ENCODE results near the gene ALDH3A2. TPM values are rescaled to one million over a fixed set of nuclear protein-coding genes. Genes with fewer than 3 reads are reported as not detected.

ALDH3A2 gene
- total RNA-seq, 2 donors from 2014 or later, result 26.9 to 60.1 TPM

- H3K4me1 Mint-ChIP-seq, result no peaks in the 10 kb centered on the region
- H3K27me3 Mint-ChIP-seq (ENCODE audit: insufficient read depth), result no peaks in the 10 kb centered on the region
- WGBS, 2 experiments (ENCODE audit: insufficient coverage in 1 of 2, insufficient read length in 1 of 2), result 40 to 50% methylated on average over 2 of the region's 2 CpGs
- no peak for DNase-seq
- H3K27ac ChIP-seq (ENCODE audit: low read depth, low read length), result no peak overlapping the region
- H3K27me3 ChIP-seq (ENCODE audit: control insufficient read depth, insufficient read depth, low read length, poor library complexity, severe bottlenecking), result no peaks in the 10 kb centered on the region
- no peak overlapping the region for H3K4me3 Mint-ChIP-seq
- H3K4me1 ChIP-seq (ENCODE audit: control insufficient read depth, insufficient read depth, low read length), result no peaks in the 10 kb centered on the region
- H3K9me3 ChIP-seq (ENCODE audit: control insufficient read depth, low read length), result peaks cover 43% of the 10 kb centered on the region
- H3K9ac ChIP-seq (ENCODE audit: extremely low read depth, low read length, poor library complexity, severe bottlenecking), result no peak overlapping the region
- peaks cover 49% of the 10 kb centered on the region for H3K9me3 Mint-ChIP-seq
- TF ChIP-seq, protein P1, sequence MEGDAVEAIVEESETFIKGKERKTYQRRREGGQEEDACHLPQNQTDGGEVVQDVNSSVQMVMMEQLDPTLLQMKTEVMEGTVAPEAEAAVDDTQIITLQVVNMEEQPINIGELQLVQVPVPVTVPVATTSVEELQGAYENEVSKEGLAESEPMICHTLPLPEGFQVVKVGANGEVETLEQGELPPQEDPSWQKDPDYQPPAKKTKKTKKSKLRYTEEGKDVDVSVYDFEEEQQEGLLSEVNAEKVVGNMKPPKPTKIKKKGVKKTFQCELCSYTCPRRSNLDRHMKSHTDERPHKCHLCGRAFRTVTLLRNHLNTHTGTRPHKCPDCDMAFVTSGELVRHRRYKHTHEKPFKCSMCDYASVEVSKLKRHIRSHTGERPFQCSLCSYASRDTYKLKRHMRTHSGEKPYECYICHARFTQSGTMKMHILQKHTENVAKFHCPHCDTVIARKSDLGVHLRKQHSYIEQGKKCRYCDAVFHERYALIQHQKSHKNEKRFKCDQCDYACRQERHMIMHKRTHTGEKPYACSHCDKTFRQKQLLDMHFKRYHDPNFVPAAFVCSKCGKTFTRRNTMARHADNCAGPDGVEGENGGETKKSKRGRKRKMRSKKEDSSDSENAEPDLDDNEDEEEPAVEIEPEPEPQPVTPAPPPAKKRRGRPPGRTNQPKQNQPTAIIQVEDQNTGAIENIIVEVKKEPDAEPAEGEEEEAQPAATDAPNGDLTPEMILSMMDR (conservative IDR thresholded peaks at IDR 0.05), result no peak
- no peak overlapping the region for H3K27ac Mint-ChIP-seq
- H3K4me3 ChIP-seq (ENCODE audit: low read length), result peak overlapping the region; percentile 61
- H3K36me3 Mint-ChIP-seq (ENCODE audit: low read depth), result peaks cover 13% of the 10 kb centered on the region
- peaks cover 2% of the 10 kb centered on the region for H3K36me3 ChIP-seq (ENCODE audit: control insufficient read depth, insufficient read depth, low read length)
These were observed 28.7 kb upstream of the ALDH3A2 start for GRCh38 chr17:19619705-19620325.

DNA sequence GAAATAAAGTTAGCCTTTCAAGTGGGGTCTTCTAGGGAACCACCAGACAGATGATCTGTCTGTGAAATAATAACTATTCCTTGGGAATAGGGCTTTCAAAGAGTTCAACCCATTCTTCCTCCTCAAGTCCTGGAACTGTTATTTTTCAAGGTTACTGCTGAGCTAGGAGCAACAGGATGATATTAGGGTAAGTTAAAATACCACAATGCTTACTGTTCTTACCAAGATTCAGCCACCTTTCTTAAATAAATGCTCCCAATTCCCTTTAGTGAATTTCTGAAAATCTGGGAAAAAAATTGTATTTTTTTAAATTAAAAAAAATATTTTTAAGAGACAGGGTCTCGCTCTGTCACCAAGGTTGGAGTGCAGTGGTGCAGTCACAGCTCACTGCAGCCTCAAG is 26.9 kb upstream of the ALDH3A2 start:
- no peak overlapping the region for H3K4me3 ChIP-seq (ENCODE audit: low read length)
- WGBS, 2 experiments (ENCODE audit: insufficient coverage in 1 of 2, insufficient read length in 1 of 2), result 94 to 100% methylated on average over 1 of the region's 1 CpG
- H3K27ac Mint-ChIP-seq, result no peak overlapping the region

GRCh38 chr17:19626079-19626478 is 22.5 kb upstream of the ALDH3A2 start:
- no peak for DNase-seq
- H3K9ac ChIP-seq (ENCODE audit: extremely low read depth, low read length, poor library complexity, severe bottlenecking), result no peak overlapping the region
- Mint-ChIP-seq H3K27me3 (ENCODE audit: insufficient read depth) (no peaks in the 10 kb centered on the region), H3K4me3 (no peak overlapping the region), H3K36me3 (ENCODE audit: low read depth) (peaks cover 3% of the 10 kb centered on the region), H3K4me1 (no peaks in the 10 kb centered on the region), H3K27ac (no peak overlapping the region), H3K9me3 (peaks cover 19% of the 10 kb centered on the region)
- peaks cover 6% of the 10 kb centered on the region for H3K9me3 ChIP-seq (ENCODE audit: control insufficient read depth, low read length)
- TF ChIP-seq, protein P1 (conservative IDR thresholded peaks at IDR 0.05), result no peak
- H3K27ac ChIP-seq (ENCODE audit: low read depth, low read length), result no peak overlapping the region
- H3K27me3 ChIP-seq (ENCODE audit: control insufficient read depth, insufficient read depth, low read length, poor library complexity, severe bottlenecking), result no peaks in the 10 kb centered on the region
- H3K4me1 ChIP-seq (ENCODE audit: control insufficient read depth, insufficient read depth, low read length), result no peaks in the 10 kb centered on the region
- no peaks in the 10 kb centered on the region for H3K36me3 ChIP-seq (ENCODE audit: control insufficient read depth, insufficient read depth, low read length)
- no peak overlapping the region for H3K4me3 ChIP-seq (ENCODE audit: low read length)
- 89 to 94% methylated on average over 4 of the region's 4 CpGs for WGBS, 2 experiments (ENCODE audit: insufficient coverage in 1 of 2, insufficient read length in 1 of 2)

More for the DNA sequence above, 26.9 kb upstream of the ALDH3A2 start:
- Mint-ChIP-seq H3K9me3 (peaks cover 50% of the 10 kb centered on the region), H3K36me3 (ENCODE audit: low read depth) (peaks cover 13% of the 10 kb centered on the region), H3K4me3 (no peak overlapping the region), H3K27me3 (ENCODE audit: insufficient read depth) (no peaks in the 10 kb centered on the region), H3K4me1 (no peaks in the 10 kb centered on the region)
- Histone ChIP-seq H3K9me3 (ENCODE audit: control insufficient read depth, low read length) (peaks cover 43% of the 10 kb centered on the region), H3K27ac (ENCODE audit: low read depth, low read length) (no peak overlapping the region), H3K36me3 (ENCODE audit: control insufficient read depth, insufficient read depth, low read length) (peaks cover 2% of the 10 kb centered on the region), H3K27me3 (ENCODE audit: control insufficient read depth, insufficient read depth, low read length, poor library complexity, severe bottlenecking) (no peaks in the 10 kb centered on the region), H3K9ac (ENCODE audit: extremely low read depth, low read length, poor library complexity, severe bottlenecking) (no peak overlapping the region), H3K4me1 (ENCODE audit: control insufficient read depth, insufficient read depth, low read length) (no peaks in the 10 kb centered on the region)
- no peak for DNase-seq
- TF ChIP-seq, protein P1 (conservative IDR thresholded peaks at IDR 0.05), result no peak
